ENCODE results near the gene REXO5.

The REXO5 gene

DNA sequence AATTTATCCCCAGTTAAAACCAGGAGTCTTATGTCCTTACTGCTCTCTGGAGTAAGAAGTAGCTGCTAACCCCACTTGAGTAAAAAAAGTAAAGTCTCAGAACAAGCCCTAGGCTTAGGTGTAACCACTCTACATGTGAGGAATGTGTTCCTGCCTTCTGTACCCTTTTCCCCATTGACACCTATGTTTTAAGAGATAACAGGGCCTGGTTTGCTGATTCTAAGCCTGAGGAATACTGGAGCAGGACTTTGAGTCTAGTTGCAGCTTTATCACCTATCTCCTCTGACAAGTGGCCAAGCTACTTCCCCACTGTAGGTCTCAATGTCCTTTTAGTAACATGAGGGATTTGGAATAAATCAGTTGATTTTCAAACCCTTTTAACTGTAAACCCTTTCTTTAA lies 40.2 kb downstream of the REXO5 start:
- no peak overlapping the region for H3K4me3 ChIP-seq (ENCODE audit: low read depth, low read length)
- no peak for TF ChIP-seq CTCF (IDR thresholded peaks at IDR 0.05; ENCODE audit: control insufficient read depth, extremely low read depth, insufficient read depth)
- DNase-seq (ENCODE audit: low read depth): no peak

DNA sequence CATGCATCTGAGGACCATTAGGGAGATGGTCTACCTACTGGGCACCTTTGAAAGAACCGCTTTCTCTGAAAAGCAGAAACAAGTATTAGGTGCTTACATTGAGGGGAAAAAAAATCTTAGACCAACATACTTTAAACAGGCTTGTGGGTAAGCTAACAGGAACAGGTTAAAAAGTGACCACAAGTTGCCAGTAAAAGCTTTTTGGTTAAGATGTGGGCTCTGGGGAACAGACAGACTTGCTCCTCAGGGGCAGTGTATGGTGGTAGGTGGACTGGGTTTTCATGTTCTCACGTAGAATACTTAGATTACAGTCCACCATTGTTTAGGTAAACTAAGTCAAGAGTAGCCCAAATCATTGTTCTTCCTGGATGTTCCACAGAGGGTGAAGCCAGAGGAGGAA lies 41.2 kb downstream of the REXO5 start:
- no peak overlapping the region for H3K4me3 ChIP-seq (ENCODE audit: low read depth, low read length)
- no peak for TF ChIP-seq CTCF (IDR thresholded peaks at IDR 0.05; ENCODE audit: control insufficient read depth, extremely low read depth, insufficient read depth)
- DNase-seq (ENCODE audit: low read depth): no peak

GRCh38 chr16:20849589-20850390 lies 43.5 kb downstream of the REXO5 start:
- TF ChIP-seq CTCF (IDR thresholded peaks at IDR 0.05; ENCODE audit: control insufficient read depth, extremely low read depth, insufficient read depth): peak; percentile 98
- H3K4me3 ChIP-seq (ENCODE audit: low read depth, low read length): no peak overlapping the region
- no peak for DNase-seq (ENCODE audit: low read depth)

- DNase-seq (ENCODE audit: low read depth): no peak
- no peak overlapping the region for H3K4me3 ChIP-seq (ENCODE audit: low read depth, low read length)
- no peak for TF ChIP-seq CTCF (IDR thresholded peaks at IDR 0.05; ENCODE audit: control insufficient read depth, extremely low read depth, insufficient read depth)
Observed at GRCh38 chr16:20850981-20851380, 44.7 kb downstream of the REXO5 start.

GRCh38 chr16:20851601-20852000 lies 45.3 kb downstream of the REXO5 start:
- no peak for DNase-seq (ENCODE audit: low read depth)
- H3K4me3 ChIP-seq (ENCODE audit: low read depth, low read length): no peak overlapping the region
- no peak for TF ChIP-seq CTCF (IDR thresholded peaks at IDR 0.05; ENCODE audit: control insufficient read depth, extremely low read depth, insufficient read depth)

DNA sequence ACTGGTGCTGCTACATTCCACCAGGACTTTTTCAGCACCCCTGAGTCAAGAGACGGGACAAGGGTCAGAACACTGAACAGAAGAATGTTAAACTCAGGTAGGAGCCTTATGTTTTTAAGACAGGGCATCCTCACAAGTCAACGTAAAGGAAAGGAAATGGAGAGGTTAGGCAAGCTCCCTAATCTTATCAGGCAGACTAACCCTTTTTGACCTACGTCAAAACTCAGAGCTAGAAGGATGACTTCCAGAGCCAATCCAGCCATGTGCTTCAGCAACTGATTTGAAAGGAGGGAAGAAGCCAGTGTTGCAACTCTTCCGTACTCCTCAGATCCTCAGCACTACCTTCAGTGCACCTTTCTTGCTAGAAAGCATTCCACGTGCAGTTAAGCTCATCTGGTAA lies 46.8 kb downstream of the REXO5 start:
- DNase-seq (ENCODE audit: low read depth): no peak
- no peak for TF ChIP-seq CTCF (IDR thresholded peaks at IDR 0.05; ENCODE audit: control insufficient read depth, extremely low read depth, insufficient read depth)
- no peak overlapping the region for H3K4me3 ChIP-seq (ENCODE audit: low read depth, low read length)
